ENCODE measurements around the gene RP2. TPM values are rescaled to one million over a fixed set of nuclear protein-coding genes. Genes with fewer than 3 reads are reported as not detected.
A peak's percentile ranks its signal among the peaks of the same experiment; 100 is the strongest.

RP2 gene
- total and polyA plus RNA-seq, 2 experiments from 2014 or later, result 2.4 to 3.8 TPM

GRCh38 chrX:46912098-46912602 lies 75.3 kb downstream of the RP2 start, which contains the start of gene JADE3:
TSS of gene JADE3 (plus strand) at chrX:46912421. CDS start at chrX:46984895, 72,474 bp downstream.
- TF ChIP-seq CTCF (IDR thresholded peaks at IDR 0.05; ENCODE audit: low read depth, low read length), result no peak
- peak; percentile 84 for DNase-seq (ENCODE audit: low read depth in 1 of 2, low spot score in 1 of 2)
- H3K27me3 ChIP-seq, result no peaks in the 10 kb centered on the region
- H3K36me3 ChIP-seq, result no peaks in the 10 kb centered on the region
- peak within 1 kb of the TSS; percentile 94 for H3K4me3 ChIP-seq
- H3K9me3 ChIP-seq (ENCODE audit: low read depth), result peaks cover 4% of the 10 kb centered on the region
- H3K4me1 ChIP-seq (ENCODE audit: low read depth), result no peaks in the 10 kb centered on the region
- H3K27ac ChIP-seq, result peak within 1 kb of the TSS; percentile 77

- TF ChIP-seq CTCF (IDR thresholded peaks at IDR 0.05; ENCODE audit: low read depth, low read length), result peak; percentile 58
- Histone ChIP-seq H3K4me3 (peak overlapping the region; percentile 94), H3K4me1 (ENCODE audit: low read depth) (no peaks in the 10 kb centered on the region), H3K36me3 (no peaks in the 10 kb centered on the region), H3K27ac (peak overlapping the region; percentile 77), H3K27me3 (no peaks in the 10 kb centered on the region), H3K9me3 (ENCODE audit: low read depth) (peaks cover 4% of the 10 kb centered on the region)
- peak; percentile 55 to 65 for DNase-seq (ENCODE audit: low read depth in 1 of 2, low spot score in 1 of 2)
Observed at GRCh38 chrX:46912603-46913491, 76.0 kb downstream of the RP2 start.

- peak overlapping the region; percentile 94 for H3K4me3 ChIP-seq
- H3K27ac ChIP-seq, result no peak overlapping the region
- no peaks in the 10 kb centered on the region for H3K27me3 ChIP-seq
- peak; percentile 14 to 57 for DNase-seq (ENCODE audit: low read depth in 1 of 2, low spot score in 1 of 2)
- H3K36me3 ChIP-seq, result no peaks in the 10 kb centered on the region
- no peak for TF ChIP-seq CTCF (IDR thresholded peaks at IDR 0.05; ENCODE audit: low read depth, low read length)
- H3K4me1 ChIP-seq (ENCODE audit: low read depth), result no peaks in the 10 kb centered on the region
- H3K9me3 ChIP-seq (ENCODE audit: low read depth), result peaks cover 4% of the 10 kb centered on the region
Observed at GRCh38 chrX:46913667-46914066, 76.8 kb downstream of the RP2 start.

GRCh38 chrX:46916273-46916672 lies 79.4 kb downstream of the RP2 start:
- H3K4me1 ChIP-seq (ENCODE audit: low read depth), result no peaks in the 10 kb centered on the region
- DNase-seq (ENCODE audit: low read depth in 1 of 2, low spot score in 1 of 2), result no peak
- H3K27ac ChIP-seq, result no peak overlapping the region
- H3K36me3 ChIP-seq, result no peaks in the 10 kb centered on the region
- no peak for TF ChIP-seq CTCF (IDR thresholded peaks at IDR 0.05; ENCODE audit: low read depth, low read length)
- no peaks in the 10 kb centered on the region for H3K27me3 ChIP-seq
- no peak overlapping the region for H3K4me3 ChIP-seq
- H3K9me3 ChIP-seq (ENCODE audit: low read depth), result peaks cover 4% of the 10 kb centered on the region

- peaks cover 4% of the 10 kb centered on the region for H3K9me3 ChIP-seq (ENCODE audit: low read depth)
- no peak overlapping the region for H3K27ac ChIP-seq
- H3K4me3 ChIP-seq, result no peak overlapping the region
- H3K36me3 ChIP-seq, result no peaks in the 10 kb centered on the region
- no peak for TF ChIP-seq CTCF (IDR thresholded peaks at IDR 0.05; ENCODE audit: low read depth, low read length)
- DNase-seq (ENCODE audit: low read depth in 1 of 2, low spot score in 1 of 2), result no peak
- no peaks in the 10 kb centered on the region for H3K27me3 ChIP-seq
- H3K4me1 ChIP-seq (ENCODE audit: low read depth), result no peaks in the 10 kb centered on the region
Observed at GRCh38 chrX:46917622-46918021, 80.8 kb downstream of the RP2 start.

All from cardiac muscle cell (in vitro differentiated cells and primary cell).